H1 (cell line): Measurements from ENCODE around the gene GALNTL6. TPM values are rescaled to one million over a fixed set of nuclear protein-coding genes. Genes with fewer than 3 reads are reported as not detected.

ENCODE experiments used
- CEBPB ChIP-seq: IDR thresholded peaks from 2 replicates; pipeline ENCODE4 v1.6.1; 2012; ENCODE audit warnings: low read depth, low read length
- POU5F1 ChIP-seq: IDR thresholded peaks from 2 replicates; pipeline ENCODE4 v1.6.1; 2011; ENCODE audit warnings: low read depth, mild to moderate bottlenecking, low read length, moderate library complexity
- RFX5 ChIP-seq: IDR thresholded peaks from 2 replicates; pipeline ENCODE4 v1.6.1; 2011; ENCODE audit warnings: low read depth, low read length, improper control_type of control experiment, borderline replicate concordance
- SP2 ChIP-seq: IDR thresholded peaks from 2 replicates; pipeline ENCODE4 v1.6.1; 2012; ENCODE audit warnings: mild to moderate bottlenecking, low read length, inconsistent platforms
- SP4 ChIP-seq: IDR thresholded peaks from 2 replicates; pipeline ENCODE4 v1.6.1; 2012; ENCODE audit warnings: low read length, inconsistent platforms
- polyA plus RNA-seq, 7 experiments: library from polyadenylated mRNA; depleted of rRNA in 3 of 7; stranded (reverse) in 5 of 7; unstranded in 2 of 7; fragments of >200 nt in 5 of 7; fragments of 200-250 nt in 2 of 7; gene quantifications; 1 replicate in 5 of 7; 2 replicates in 1 of 7; 4 replicates in 1 of 7; pipeline versions ENCODE4 v1.2.1 to v1.2.3, GENCODE V29; 2011 to 2013; ENCODE audit warnings: missing spikeins in 2 of 7, mixed read lengths in 2 of 7
- total RNA-seq: library from RNA; stranded (reverse); fragmentation: NEBNext Ultra II Directional; extraction: Animal tissue kit (Norgen Biotek cat#: 25700); gene quantifications from 2 replicates; pipeline ENCODE4 v1.2.1, GENCODE V29; 2021

GALNTL6 gene
- total and polyA plus RNA-seq, 2 of the 8 experiments (the other 6 are each of a cell fraction or from before 2014, with no cell fraction given) = 0.03 to 0.32 TPM

DNA sequence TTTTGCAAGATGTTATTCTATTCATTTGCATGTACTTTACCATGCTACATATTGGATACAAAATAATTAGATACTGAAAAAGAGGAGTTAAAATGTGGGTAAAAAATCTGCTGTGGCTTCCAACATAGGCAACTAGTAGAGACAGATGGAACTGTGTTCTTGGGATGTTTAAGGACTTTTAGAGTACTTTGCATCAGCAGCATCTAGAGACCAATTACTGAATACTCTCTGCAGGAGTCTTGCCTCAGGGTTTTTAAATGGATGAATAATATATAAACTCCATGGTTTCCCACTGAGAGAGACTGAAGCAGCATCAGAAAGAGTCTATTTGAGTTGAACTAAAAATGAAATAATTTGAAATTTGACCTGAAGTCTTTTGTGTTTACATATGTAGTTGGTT, 676.7 kb downstream of the GALNTL6 start (continued):
- TF ChIP-seq SP2 (no peak), SP4 (no peak), RFX5 (no peak), POU5F1 (no peak), CEBPB (no peak)
